ENCODE data around the gene KRTAP9-2.
"Not testable (repeated sequence)": the region's sequence is repeated elsewhere in the genome, so short reads cannot be mapped to it uniquely, and the experiment has no call there.

Gene KRTAP9-2

GRCh38 chr17:41232399-41233105 is 6.1 kb downstream of the KRTAP9-2 start, which contains the start of gene KRTAP9-3:
Gene KRTAP9-3, plus strand, starts transcription at chr17:41232449. Its CDS starts 53 bp downstream, at chr17:41232502.
- DNase-seq (ENCODE audit: low read depth in 2 of 2), result not testable (repeated sequence)

GRCh38 chr17:41237116-41237515 is 10.7 kb downstream of the KRTAP9-2 start:
- DNase-seq (ENCODE audit: low read depth in 2 of 2), result not testable (repeated sequence)

DNA sequence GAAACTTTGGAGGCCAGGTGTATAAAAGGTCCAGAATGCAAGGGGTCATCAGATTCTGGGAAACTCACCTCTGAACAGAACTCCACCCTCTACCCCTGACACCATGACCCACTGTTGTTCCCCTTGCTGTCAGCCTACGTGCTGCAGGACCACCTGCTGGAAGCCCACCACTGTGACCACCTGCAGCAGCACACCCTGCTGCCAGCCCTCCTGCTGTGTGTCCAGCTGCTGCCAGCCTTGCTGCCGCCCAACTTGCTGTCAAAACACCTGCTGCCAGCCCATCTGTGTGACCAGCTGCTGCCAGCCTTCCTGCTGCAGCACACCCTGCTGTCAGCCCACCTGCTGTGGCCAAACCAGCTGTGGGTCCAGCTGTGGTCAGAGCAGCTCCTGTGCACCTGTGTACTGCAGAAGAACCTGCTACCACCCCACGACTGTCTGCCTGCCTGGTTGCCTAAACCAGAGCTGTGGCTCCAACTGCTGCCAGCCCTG is 11.5 kb downstream of the KRTAP9-2 start, which contains the start of gene KRTAP9-8:
KRTAP9-8 (plus strand) TSS at position 51 of the 489 bp plus-strand sequence; CDS start at position 104, 53 bp downstream.
- DNase-seq (ENCODE audit: low read depth in 2 of 2), result not testable (repeated sequence)

GRCh38 chr17:41246995-41247787 is 20.7 kb downstream of the KRTAP9-2 start:
- DNase-seq (ENCODE audit: low read depth in 2 of 2), result not testable (repeated sequence)

DNA sequence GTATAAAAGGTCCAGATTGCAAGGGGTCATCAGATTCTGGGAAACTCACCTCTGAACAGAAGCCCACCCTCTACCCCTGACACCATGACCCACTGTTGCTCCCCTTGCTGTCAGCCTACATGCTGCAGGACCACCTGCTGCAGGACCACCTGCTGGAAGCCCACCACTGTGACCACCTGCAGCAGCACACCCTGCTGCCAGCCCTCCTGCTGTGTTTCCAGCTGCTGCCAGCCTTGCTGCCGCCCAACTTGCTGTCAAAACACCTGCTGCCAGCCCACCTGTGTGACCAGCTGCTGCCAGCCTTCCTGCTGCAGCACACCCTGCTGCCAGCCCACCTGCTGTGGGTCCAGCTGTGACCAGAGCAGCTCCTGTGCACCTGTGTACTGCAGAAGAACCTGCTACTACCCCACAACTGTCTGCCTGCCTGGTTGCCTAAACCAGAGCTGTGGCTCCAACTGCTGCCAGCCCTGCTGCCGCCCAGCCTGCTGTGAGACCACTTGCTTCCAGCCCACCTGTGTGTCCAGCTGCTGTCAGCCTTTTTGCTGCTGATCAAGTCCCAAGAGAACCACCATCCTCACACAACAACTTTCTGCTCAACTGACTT is 23.3 kb downstream of the KRTAP9-2 start, which contains the start of gene KRTAP9-4:
KRTAP9-4 (plus strand) TSS at position 51 of the 604 bp plus-strand sequence; CDS start at position 85, 34 bp downstream.
- not testable (repeated sequence) for DNase-seq (ENCODE audit: low read depth in 2 of 2)

DNA sequence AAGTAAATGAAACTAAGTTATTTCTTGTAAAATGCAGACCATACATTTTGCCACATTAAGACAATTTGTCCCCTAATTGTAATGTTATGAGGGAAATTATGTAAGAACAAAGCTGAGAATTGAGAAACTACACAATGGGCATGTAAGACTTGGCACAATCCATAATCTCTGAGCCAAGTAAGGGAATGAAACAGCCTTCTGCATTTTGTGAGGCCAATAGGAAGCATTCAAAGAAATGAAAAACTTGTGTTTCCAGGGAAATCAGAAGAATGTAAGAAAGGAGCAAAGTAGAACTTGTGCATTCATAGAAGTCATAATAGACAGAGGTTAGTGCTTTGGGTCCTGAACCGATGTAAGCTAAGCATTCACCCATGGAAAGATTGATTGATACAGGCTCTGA is 24.8 kb downstream of the KRTAP9-2 start:
- no peak for DNase-seq (ENCODE audit: low read depth in 2 of 2)

GRCh38 chr17:41254861-41255260 is 28.4 kb downstream of the KRTAP9-2 start:
- DNase-seq (ENCODE audit: low read depth in 2 of 2), result no peak

DNA sequence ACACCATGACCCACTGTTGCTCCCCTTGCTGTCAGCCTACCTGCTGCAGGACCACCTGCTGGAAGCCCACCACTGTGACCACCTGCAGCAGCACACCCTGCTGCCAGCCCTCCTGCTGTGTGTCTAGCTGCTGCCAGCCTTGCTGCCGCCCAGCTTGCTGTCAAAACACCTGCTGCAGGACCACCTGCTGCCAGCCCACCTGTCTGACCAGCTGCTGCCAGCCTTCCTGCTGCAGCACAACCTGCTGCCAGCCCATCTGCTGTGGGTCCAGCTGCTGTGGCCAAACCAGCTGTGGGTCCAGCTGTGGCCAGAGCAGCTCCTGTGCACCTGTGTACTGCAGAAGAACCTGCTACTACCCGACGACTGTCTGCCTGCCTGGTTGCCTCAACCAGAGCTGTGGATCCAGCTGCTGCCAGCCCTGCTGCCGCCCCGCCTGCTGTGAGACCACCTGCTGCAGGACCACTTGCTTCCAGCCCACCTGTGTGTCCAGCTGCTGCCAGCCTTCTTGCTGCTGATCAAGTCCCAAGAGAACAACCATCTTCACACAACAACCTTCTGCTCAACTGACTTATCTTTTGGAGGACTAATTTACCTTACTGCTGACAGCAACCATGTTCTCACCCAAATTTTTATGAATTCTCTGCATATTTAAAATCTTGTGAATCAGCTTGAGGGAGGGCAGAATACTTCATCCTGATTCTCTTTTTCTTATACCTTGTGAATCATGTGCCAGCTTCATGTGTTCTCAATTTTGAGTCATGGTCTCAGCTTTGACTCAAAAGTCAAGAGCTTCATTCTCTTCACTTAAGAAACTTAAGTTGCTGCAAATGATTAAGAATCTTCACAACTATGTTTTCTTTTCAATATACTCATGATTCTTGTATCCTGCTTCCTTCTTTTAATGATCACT is 29.2 kb downstream of the KRTAP9-2 start, which contains the start of gene KRTAP9-9:
KRTAP9-9 (plus strand) TSS at position 4 of the 910 bp plus-strand sequence.
- DNase-seq (ENCODE audit: low read depth in 2 of 2), result not testable (repeated sequence)

DNA sequence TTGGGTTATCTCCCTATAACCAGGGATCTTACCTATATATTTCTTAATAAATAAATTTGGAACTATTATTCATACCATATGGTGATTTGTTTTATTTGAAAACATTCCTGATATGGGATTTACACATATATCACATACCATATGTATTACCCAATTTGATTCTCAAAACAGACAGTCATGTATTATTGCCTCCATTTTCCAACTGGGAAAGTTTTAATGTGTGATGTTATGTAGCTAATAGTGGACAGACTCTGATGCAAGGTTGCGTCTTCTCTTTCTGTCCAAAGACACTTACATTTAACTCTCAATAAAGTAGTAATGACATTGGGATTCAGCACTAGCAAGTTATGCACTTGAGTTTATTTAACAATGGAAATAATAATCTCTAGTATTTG is 29.8 kb downstream of the KRTAP9-2 start:
- DNase-seq (ENCODE audit: low read depth in 2 of 2), result no peak

DNA sequence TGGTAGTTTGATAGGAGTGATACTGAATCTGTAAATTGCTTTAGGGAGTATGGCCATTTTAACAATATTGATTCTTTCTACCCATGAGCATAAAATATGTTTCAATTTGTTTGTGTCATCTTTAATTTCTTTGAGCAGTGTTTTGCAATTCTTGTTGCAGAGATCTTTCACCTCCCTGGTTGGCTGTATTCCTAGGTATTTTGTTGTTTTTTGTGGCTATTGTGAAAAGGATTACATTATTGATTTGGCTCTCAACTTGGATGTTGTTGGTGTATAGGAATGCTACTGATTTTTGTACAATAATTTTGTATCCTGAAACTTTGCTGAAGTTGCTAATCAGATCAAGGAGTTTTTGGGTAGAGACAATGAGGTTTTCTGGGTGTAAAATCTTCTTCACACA is 32.0 kb downstream of the KRTAP9-2 start:
- DNase-seq (ENCODE audit: low read depth in 2 of 2), result no peak

DNA sequence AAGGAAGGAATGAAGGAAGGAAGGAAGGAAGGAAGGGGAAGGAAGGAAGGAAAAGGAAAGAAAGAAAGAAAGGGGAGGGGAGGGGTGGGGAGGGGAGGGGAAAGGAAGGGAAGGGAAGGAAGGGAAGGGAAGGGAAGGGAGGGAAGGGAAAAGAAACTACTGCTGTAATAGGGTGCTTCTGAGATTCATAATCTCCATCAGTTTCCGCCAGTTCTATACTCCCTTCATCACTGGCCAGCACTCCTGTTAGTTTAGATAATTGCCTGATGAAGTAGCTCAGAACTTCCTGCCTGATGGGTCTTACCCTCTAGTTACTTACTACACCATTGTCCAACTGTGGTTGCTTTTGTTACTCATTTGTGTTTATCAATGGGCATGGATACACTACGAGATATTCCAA is 36.8 kb downstream of the KRTAP9-2 start:
- DNase-seq (ENCODE audit: low read depth in 2 of 2), result no peak

GRCh38 chr17:41264599-41264998 is 38.2 kb downstream of the KRTAP9-2 start:
- DNase-seq (ENCODE audit: low read depth in 2 of 2), result no peak

- DNase-seq (ENCODE audit: low read depth in 2 of 2), result no peak
These were observed 38.6 kb downstream of the KRTAP9-2 start, which contains the start of gene KRTAP9-6 for GRCh38 chr17:41265078-41265477. Gene KRTAP9-6, plus strand, starts transcription at chr17:41265378. Its CDS starts 0 bp downstream, at chr17:41265378.

- no peak for DNase-seq (ENCODE audit: low read depth in 2 of 2)
These were observed 41.3 kb downstream of the KRTAP9-2 start for GRCh38 chr17:41267711-41268110.

DNA sequence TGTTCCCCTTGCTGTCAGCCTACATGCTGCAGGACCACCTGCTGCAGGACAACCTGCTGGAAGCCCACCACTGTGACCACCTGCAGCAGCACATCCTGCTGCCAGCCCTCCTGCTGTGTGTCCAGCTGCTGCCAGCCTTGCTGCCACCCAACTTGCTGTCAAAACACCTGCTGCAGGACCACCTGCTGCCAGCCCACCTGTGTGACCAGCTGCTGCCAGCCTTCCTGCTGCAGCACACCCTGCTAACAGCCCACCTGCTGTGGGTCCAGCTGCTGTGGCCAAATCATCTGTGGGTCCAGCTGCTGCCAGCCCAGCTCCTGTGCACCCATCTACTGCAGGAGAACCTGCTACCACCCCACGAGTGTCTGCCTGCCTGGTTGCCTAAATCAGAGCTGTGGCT is 44.9 kb downstream of the KRTAP9-2 start:
- not testable (repeated sequence) for DNase-seq (ENCODE audit: low read depth in 2 of 2)

- no peak for DNase-seq (ENCODE audit: low read depth in 2 of 2)
These were observed 45.4 kb downstream of the KRTAP9-2 start for GRCh38 chr17:41271858-41272257.

GRCh38 chr17:41275648-41276190 is 49.3 kb downstream of the KRTAP9-2 start, which contains the start of gene KRTAP9-7:
Gene KRTAP9-7, plus strand, starts transcription at chr17:41275698. Its CDS starts 0 bp downstream, at chr17:41275698.
- DNase-seq (ENCODE audit: low read depth in 2 of 2), result not testable (repeated sequence)

Data from activated CD4-positive, alpha-beta T cell treated with anti-CD3 and anti-CD28 coated beads for 24 hours (primary cell).